ENCODE results near the gene DEPDC4.

- no peak for TF ChIP-seq POLR2A (IDR thresholded peaks at IDR 0.05)
- TF ChIP-seq CTCF (IDR thresholded peaks at IDR 0.05), result no peak
Observed at GRCh38 chr12:100263131-100263530, 3.7 kb downstream of the DEPDC4 start.
